Measurements from ENCODE around the gene NDUFA9.

NDUFA9 gene

GRCh38 chr12:4648501-4649357 is at the start of gene NDUFA9, which contains the start of gene AKAP3:
Gene NDUFA9, plus strand, starts transcription at chr12:4649114. Its CDS starts 13 bp downstream, at chr12:4649127.
Gene AKAP3, minus strand, starts transcription at chr12:4649051. Its CDS starts 10,855 bp downstream, at chr12:4638196.
- no peak for TF ChIP-seq CTCF (conservative IDR thresholded peaks at IDR 0.05; ENCODE audit: control insufficient read depth, insufficient read depth, low read depth, low read length)
- DNase-seq (ENCODE audit: low read depth): peak; percentile 84
- H3K4me3 ChIP-seq (ENCODE audit: control insufficient read depth, low read depth, low read length): peak within 1 kb of the TSS; percentile 83

GRCh38 chr12:4603421-4603820 is 45.5 kb upstream of the NDUFA9 start:
- no peak for TF ChIP-seq CTCF (conservative IDR thresholded peaks at IDR 0.05; ENCODE audit: control insufficient read depth, insufficient read depth, low read depth, low read length)
- no peak overlapping the region for H3K4me3 ChIP-seq (ENCODE audit: control insufficient read depth, low read depth, low read length)
- DNase-seq (ENCODE audit: low read depth): no peak

GRCh38 chr12:4603946-4604345 is 45.0 kb upstream of the NDUFA9 start:
- TF ChIP-seq CTCF (conservative IDR thresholded peaks at IDR 0.05; ENCODE audit: control insufficient read depth, insufficient read depth, low read depth, low read length): no peak
- no peak for DNase-seq (ENCODE audit: low read depth)
- H3K4me3 ChIP-seq (ENCODE audit: control insufficient read depth, low read depth, low read length): no peak overlapping the region

GRCh38 chr12:4604684-4605193 is 44.2 kb upstream of the NDUFA9 start:
- peak; percentile 90 for DNase-seq (ENCODE audit: low read depth)
- peak overlapping the region; percentile 92 for H3K4me3 ChIP-seq (ENCODE audit: control insufficient read depth, low read depth, low read length)
- TF ChIP-seq CTCF (conservative IDR thresholded peaks at IDR 0.05; ENCODE audit: control insufficient read depth, insufficient read depth, low read depth, low read length): peak; percentile 95

GRCh38 chr12:4607056-4607455 is 41.9 kb upstream of the NDUFA9 start:
- no peak overlapping the region for H3K4me3 ChIP-seq (ENCODE audit: control insufficient read depth, low read depth, low read length)
- TF ChIP-seq CTCF (conservative IDR thresholded peaks at IDR 0.05; ENCODE audit: control insufficient read depth, insufficient read depth, low read depth, low read length): no peak
- no peak for DNase-seq (ENCODE audit: low read depth)

- TF ChIP-seq CTCF (conservative IDR thresholded peaks at IDR 0.05; ENCODE audit: control insufficient read depth, insufficient read depth, low read depth, low read length): no peak
- no peak for DNase-seq (ENCODE audit: low read depth)
- no peak overlapping the region for H3K4me3 ChIP-seq (ENCODE audit: control insufficient read depth, low read depth, low read length)
These were observed 39.8 kb upstream of the NDUFA9 start for GRCh38 chr12:4609071-4609470.

Data from fibroblast of mammary gland (primary cell).